HG02840 (cell line): Measurements from ENCODE around the gene UTF1.
"Not testable (repeated sequence)": the region's sequence is repeated elsewhere in the genome, so short reads cannot be mapped to it uniquely, and the experiment has no call there.

ENCODE experiments used
- ATAC-seq: cut with Tn5 transposase; IDR thresholded peaks from one replicate; pipeline ENCODE4 v1.9.1; 2021; ENCODE audit warnings: mild to moderate bottlenecking, moderate library complexity, moderate number of reproducible peaks; ENCODE audit not compliant: unreplicated experiment, low FRiP score

UTF1 gene

DNA sequence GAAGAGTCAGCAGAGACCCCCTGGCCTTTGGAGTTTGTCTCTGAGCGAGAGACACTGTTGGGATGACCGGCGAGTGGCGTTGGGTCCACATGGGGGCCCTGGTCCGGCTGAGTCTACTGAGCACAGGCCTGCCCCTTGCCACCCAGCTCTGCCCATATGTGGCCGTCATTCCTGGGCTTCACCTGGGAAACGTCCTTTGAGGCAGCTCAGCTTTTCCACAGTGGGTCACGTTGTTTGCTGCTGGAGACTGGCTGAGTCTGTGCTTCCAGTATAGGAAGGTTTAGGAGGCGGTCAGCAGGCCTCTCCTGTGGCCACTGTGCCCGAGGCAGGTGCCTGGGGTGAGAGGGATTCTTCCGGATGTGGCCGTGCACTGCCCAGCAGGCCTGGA, 29.6 kb downstream of the UTF1 start:
- no peak for ATAC-seq

DNA sequence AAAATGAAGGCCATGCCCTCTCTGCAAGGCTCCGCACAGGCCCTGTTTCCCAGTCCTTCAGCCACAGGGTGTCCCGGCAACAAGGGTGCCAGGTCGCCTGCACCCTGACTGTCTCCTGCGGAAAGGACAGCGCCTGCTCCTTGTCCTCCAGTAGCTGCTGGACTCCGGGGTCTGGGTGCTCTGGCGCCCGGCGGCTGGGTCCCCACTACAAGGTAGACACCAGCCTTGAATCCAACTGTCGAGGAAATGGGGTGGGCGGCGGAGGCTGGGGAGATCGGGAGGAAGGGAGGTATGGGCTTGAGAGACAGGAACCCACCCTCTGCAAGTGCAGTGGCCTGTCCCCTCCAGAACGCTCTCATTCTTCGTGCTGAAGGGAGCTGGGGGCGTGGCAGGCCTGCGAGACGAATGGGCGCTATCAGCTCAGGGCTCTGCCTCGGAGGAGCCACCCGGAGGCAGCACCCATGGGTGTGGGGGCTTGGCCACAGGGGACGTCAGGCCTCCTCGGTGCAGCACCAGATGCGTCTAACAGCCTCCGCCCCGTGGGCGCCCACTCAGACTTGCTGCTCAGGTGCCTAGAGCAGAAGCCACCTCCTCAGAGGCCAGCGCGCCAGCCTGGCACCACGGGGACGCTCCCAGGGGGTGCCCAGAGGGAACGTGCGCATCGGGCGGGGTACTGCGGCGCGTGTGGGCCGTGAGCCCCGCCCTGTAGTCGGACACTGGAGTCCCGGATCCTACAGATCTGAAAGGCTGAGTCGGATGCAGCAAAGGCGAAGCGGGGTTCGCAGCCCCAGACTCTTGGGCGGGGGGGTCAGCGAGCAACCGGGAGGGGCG, 31.1 kb downstream of the UTF1 start:
- peak; percentile 39 for ATAC-seq

DNA sequence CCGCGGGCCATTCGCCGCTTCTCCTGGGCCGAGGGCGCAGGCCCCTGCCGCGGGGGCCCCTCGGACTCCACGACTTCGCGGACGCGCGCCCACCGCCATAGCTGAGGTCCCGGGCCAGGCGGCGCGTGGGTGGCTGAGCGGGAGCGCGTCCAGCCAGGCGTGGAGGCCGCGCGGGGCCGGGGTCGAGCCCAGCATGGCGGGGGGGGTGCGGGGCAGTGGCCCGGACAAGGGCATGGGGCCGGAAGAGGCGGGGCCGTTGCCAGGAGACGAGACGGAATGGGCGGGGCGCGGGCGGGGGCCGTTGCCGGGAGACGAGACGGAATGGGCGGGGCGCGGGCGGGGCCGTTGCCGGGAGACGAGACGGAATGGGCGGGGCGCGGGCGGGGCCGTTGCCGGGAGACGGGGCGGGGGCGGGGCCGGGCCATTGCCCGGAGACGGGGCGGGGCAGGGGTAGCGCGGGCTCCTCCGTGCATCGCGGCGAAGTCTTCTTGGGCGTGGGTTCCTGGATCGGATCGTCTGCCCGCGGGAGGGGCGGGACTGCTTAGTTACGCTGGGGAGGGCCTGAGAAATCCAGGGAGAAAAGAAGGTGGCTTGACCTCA, 31.8 kb downstream of the UTF1 start:
- ATAC-seq, result peak; percentile 47

DNA sequence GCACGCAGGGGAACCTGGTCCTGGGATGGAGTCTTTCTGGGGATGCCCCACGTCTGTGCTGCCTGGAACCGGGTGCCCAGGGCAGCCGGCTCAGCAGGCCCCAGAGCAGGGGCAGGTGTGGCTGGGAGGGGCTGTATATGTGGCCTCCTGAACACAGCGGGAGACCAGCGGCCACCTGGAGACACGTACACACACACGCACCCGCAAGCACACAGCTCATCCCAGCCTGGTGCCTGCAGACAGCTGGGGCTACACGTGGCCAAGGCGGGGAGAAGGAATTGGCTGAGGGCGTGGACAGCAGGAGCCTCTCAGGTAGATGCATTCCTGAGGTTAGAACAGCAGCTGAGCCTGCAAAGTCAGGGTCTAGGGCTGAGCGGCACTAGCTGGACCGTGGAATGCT, 32.7 kb downstream of the UTF1 start:
- ATAC-seq, result no peak

DNA sequence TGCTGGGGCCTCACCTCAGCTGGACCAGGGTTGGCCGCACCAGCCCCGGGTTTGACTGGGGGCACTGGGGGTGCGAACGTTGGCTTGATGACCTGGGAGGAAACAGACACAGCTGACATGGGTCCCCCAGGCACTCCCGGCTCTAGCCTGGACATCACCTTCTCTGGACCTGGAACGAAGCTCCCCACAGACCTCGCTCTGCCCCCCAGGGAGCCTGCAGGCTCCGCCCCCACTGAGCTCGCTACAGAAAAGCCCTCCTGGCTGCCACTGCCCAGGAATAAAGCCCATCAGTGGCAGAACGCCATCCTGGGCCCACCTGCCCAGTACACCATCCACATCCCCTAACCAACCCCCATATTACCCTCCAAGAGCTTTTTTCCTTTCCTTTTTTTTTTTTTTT, 33.7 kb downstream of the UTF1 start:
- no peak for ATAC-seq

DNA sequence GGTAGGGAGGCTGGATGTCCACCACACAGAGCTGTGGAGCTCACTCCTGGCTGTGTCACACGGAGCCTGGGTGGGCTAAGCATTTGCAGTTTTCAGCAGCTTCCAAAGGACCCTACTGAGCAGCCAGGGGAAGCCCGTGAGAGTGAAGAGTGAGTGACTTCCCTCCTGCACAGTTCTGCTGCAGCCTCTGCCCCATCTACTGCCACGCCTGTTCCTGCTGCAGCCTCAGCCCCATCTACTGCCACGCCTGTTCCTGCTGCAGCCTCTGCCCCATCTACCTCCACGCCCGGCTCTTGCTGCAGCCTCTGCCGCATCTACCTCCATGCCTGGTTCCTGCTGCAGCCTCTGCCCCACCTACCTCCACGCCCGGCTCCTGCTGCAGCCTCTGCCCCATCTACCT, 34.4 kb downstream of the UTF1 start:
- ATAC-seq, result no peak

DNA sequence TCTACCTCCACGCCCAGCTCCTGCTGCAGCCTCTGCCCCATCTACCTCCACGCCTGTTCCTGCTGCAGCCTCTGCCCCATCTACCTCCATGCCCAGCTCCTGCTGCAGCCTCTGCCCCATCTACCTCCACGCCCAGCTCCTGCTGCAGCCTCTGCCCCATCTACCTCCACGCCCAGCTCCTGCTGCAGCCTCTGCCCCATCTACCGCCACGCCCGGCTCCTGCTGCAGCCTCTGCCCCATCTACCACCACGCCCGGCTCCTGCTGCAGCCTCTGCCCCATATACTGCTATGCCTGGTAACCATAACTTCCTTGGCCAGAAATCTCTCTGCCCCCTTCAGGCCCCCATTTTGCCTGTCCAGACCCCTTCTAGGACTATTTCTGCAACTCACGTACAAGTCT, 35.0 kb downstream of the UTF1 start:
- ATAC-seq, result not testable (repeated sequence)

DNA sequence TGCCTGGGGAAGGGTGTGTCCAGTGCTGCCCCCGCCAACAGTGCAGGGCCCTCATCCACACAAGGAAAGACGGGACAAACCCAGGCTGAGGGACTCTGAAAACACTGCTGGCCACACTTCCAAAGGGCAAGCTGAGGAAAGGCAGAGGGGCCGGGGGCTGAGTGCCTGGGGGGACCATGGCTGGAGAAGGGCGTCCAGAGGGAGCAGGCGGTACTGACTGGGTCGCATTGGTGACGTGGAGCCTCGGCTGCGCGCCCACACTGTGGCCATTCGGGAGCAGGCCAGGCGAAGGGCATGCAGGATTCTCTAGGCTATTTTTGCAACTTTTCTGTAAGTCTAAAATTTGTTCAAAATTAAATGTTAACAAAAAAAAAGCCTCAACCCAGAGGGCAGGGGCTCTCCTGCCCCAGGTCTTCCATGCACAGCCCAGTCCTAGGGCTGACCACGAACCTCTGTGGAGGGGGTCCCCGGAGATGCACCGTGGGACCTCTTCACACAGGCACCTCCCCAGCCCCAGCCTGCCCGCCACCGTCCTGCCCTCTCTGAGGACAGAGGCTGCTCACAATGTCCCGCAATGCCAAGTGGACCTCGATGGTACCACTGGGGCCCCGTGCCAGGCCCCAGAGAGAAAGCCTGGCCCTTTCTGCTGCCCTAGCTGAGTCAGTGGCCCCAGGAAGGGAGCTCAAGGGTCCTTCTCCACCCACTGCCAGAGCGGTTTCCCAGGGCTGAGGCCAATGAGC, 36.2 kb downstream of the UTF1 start:
- no peak for ATAC-seq

DNA sequence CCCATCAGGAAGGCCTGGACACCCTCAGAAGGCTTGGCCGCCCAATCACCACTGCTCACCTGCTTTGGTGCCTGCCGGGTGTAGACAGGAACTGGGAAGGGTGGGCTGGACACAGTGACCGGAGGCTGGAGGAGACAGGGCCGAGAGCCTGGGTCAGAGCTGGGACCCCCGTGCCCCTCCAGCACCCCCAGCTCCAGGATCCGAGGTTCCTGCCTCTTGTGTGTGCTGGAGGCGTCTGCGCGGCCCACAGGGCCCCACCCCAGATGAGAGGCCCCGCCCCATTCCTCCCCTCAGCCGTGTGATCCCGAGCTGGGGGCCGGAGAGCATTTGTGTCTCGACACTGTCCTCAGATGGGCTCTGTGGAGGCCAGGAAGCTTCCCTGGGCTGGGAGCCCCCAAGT, 37.3 kb downstream of the UTF1 start:
- no peak for ATAC-seq

DNA sequence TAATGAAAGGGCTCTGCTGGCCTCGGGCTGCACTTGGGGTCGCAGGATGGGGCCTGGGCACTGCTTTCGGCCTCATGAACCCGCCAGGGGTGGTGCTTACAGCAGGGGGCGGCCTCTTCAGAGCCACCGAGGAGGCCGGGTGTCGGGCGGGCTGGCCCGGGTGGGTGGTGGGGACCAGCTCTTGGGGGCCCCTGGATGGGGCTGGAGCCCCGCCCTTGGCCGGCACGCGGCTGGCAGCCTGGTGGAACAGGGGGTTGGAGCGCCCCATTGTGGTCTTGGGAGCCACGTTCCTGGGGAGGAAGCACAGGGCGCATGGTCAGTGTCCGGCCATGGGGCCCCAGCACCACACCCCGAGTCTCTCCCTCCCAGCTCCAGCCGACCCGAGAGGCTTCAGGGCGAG, 37.8 kb downstream of the UTF1 start:
- ATAC-seq, result no peak

DNA sequence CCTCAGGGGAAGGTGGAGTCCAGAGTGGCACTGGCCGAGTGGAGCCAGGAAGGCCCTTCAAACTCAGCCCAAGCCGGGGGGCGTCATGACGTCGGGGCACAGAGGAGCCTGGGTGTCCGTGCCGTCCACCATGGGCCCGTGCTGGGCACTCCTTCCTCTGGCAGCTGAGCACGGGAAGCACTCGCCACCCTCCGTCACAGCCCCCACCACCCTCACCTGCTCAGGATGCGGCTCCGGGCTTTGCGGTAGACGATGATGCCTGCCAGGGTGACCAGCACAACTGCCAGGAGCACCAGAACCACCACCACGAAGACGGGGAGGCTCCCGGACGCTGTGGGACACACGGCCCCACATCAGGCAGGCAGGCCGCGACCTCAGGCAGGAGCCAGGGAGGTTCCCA, 38.5 kb downstream of the UTF1 start:
- no peak for ATAC-seq

DNA sequence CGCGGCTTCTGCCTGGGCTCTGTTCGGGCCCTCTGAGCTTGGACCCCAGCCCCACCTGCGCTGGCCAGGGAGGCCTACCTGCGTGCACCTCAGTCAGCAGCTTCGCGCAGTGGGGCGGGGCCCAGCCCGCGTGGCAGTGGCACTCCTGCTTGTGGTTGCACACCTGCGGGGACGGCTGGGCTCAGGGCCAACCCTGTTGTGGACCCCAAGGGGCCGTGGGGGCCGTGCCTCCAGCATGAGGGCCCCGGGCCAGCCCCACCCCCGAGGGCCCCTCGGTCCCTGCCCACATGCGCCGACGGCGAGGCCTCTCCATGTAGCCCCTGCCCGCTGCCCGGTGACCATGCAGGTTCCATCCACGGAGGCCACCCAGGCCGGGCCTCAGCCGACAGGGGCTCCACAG, 39.4 kb downstream of the UTF1 start:
- no peak for ATAC-seq

DNA sequence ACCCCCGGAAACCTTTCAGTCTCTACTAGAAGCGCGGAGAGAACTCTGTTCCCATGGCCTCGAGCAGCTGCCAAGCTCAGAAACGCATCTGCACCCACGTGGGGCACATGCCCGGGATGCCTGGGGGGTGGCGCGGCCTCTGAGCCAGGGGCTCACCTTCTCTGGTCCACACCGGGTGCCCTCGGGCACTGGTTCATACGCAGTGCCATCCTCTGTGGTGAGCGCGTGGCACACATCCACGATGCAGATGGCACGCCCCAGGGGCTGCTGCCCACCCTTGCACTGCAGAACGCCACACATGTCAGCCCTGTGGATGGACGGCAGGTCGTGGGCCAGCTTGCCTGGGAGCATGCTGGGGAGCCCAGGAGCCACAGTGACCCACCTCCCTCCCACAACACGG, 40.2 kb downstream of the UTF1 start:
- no peak for ATAC-seq

DNA sequence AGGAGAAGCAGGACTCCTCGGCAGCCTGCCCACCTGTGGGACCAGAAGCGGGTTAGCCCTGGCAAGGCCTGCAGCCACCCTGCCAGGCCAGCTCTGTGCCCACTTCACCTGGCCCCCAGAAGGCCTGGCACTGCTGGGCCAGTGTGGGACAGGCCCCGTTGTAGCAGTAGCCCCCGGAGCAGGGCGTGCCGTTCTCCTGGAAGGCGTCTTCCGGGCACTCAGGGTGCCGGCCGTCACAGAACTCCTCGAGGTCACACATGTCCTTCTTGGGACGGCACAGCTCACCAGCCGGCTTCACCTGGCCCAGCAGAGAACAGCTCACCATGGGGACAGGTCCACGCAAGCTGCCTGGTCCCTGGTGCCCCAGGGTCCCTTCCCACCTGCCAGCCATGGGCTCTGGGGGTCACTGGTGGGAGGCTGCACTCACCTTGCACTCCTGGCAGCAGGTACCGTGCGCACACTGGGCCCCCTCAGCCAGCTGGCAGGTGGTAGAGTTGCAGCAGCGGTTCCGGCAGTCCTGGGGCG, 40.8 kb downstream of the UTF1 start:
- no peak for ATAC-seq

DNA sequence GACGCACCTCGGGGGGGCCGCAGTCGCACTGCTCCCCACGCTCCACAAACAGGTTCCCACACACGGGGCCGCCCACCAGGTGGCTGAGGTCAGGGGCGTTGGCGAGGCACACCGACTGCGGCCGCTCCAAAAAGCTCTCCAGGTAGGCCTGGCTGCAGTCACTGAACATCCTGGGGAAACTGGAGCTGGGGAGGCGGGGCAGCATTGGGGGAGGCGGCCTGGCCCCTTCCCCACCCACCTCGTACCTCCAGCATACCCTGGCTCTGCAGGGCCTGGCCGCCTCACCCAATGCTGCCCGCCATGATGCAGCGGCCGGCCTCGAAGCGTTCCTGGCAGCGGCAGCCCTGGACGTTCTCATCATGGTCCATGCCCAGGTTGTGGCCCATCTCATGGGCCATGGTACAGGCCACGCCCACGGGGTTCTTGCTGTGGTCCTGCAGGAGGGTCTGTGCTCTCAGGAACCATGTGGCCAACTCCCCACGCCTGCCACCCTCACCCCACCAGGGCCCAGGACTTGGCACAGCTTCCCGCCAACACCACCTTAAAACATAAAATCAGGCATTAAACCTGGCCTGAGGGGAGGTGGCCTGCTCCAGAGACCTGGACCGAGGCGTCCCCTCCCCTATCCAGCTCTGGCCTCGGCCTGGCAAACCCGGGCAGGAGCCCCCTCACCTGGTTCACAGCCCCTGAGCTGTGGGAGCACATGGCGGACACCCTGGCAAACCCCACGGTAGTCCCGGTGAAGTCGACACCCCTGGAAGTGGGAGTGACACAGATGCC, 41.7 kb downstream of the UTF1 start:
- ATAC-seq, result no peak

DNA sequence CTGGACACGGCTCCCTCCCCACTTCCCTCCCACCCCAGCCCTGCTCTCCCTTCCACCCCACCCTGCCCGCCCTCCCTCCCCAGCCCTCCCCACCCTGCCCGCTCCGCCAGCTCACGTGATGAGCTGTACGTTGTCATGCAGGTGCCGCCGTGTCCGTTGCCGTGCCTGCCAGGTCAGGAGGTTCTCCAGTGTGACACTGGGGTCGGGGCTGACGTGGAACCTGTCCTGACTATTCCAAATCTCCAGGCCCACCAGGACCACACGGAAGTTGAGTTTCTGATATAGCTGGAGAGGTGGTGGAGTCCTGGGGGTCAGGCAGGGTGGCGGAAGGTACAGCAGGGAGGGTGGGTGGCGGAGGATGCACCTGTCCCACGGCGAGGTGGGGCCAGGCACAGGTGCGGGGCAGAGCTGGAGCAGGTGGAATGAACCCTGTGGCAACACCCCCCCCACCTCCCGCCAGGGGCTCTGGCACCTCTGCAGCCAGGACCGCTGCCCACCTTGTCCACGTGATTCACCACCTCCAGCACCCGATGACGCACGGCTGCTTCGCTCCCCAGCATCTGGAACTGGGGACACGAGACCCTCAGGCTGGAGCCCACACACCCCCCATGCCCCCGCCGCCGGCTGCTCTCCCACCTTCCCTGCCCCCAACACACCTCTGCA, 42.4 kb downstream of the UTF1 start:
- no peak for ATAC-seq

DNA sequence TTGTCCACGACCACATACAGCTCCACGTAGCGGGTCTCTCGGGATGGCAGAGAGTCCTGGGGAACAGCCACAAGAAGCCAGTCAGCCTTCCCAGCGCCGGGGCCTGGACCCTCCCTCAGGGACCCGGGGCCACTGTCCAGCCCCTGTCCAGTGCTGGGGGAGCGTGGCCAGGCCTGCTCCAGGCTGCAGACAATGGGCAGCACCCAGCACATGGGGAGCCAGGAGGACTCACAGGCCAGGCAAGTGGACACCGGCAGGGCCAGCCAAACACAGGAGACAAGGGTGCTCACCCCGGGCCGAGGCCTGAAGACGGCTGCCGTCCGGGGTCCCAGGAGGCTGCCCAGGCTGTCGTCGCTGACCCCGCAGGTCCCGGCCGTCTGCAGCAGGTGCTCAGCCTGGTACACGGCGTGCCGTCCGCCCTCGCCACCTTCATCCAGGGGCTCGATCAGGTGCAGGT, 43.0 kb downstream of the UTF1 start:
- ATAC-seq, result no peak

DNA sequence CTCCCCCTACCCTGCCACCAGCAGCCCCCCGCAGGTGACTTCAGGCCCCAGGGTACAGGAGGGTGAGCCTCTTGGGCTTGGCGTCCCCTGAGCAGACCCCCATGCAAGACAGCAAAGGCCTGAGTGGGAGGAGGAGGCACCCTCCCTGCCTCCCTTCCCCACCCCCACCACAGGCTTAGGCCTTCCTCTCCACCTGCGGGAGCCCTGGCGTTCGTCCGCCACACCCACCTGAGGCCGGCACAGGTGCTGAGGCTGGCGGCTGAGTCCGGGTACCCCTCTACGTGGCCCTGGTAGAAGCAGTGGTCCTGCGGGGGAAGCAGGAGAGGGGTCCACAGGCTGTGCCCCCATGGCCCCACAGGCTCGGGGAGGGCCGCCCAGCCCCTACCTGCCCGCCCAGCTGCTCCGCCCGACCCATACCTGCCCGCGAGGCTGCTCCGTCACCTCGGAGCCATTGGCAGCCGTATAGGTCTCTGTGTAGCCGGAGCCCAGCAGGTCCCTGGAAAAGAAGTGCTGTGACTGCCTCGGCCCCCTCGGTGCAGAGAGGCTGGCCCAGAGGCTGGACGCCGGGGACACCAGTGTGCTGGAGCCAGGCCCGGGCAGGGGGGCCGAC, 43.6 kb downstream of the UTF1 start:
- no peak for ATAC-seq
